Activated gamma-delta T cell treated with Interleukin-2 at 50 U/mL for 16 hours (primary cell): ENCODE data around the gene ARID3B.
A peak's percentile ranks its signal among the peaks of the same experiment; 100 is the strongest.

ENCODE experiments used
- DNase-seq: peaks from one replicate; pipeline ENCODE4 v3.0.0-alpha.2; 2020

ARID3B gene

GRCh38 chr15:74609938-74610301 is 68.9 kb downstream of the ARID3B start:
- DNase-seq, result no peak

DNA sequence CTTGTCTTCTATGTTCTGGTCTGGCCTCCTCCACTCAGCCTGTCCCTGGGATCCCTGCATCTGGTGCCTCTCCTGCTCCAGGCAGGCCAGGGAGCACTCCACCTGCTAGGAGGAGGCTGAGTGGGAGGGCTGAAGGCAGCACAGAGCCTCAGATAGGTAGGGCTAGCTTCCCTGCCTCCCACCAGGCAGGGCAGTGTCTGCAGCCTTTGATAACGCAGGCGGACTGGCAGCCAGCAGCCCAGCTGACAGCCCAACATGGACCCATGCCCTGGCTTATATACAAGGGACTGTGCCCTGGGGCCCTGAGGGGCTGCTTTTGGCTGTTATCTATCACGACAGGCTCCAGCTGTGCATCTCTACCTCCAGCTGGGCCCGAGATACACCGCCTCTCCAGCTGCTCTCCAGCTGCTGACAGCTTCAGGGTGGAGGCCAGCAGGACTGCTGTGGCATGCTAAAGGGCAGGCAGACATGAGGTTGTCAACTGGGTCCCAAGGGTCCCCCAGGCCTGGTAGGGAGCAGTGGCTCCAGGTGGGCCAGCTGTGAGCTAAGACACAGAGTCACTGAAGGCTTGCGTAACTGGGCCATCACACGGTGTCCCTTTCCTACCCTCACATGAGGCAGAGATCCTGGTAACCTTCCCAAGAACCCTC is 69.4 kb downstream of the ARID3B start:
- DNase-seq, result no peak

- DNase-seq, result no peak
These were observed 70.3 kb downstream of the ARID3B start for GRCh38 chr15:74611341-74611740.

DNA sequence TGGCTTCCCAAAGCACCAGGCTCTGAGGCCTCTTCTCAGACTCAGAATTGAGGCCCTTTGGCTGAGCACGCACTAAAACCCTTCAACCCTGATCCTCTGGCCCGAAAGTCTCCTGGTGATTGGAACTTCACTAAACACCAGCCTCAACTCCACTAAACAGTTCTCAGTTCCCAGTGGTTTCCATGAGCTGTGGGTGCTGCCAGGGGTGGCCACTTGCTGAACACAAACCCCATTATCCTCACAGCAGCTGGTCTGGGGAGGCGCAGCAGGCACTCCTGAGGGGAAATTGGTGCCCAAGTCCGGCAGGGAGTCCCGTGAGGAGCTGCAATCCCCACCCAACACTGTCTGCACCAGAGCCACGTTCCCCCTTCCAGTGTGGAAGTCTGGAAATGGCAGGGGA is 70.8 kb downstream of the ARID3B start:
- DNase-seq, result no peak

DNA sequence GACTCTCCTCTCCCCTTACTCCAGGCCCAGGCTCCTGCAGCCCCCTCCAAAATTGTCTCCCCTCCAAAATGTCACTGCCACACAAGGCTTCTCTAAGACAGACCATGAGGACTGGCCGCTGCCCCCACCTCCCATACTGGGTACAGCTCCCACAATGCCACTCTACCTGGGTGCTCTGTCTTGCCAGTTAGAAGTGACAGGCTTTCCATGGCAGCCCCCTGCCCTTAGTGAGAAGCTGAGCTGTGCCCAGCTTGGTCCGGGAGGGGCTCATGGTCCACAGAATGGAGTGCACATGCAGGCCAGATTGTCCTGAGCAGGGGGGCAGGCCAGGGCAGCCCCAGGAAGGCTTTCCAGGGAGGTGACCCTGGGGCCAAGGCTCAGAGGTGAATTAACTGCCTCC is 71.7 kb downstream of the ARID3B start:
- DNase-seq, result no peak

DNA sequence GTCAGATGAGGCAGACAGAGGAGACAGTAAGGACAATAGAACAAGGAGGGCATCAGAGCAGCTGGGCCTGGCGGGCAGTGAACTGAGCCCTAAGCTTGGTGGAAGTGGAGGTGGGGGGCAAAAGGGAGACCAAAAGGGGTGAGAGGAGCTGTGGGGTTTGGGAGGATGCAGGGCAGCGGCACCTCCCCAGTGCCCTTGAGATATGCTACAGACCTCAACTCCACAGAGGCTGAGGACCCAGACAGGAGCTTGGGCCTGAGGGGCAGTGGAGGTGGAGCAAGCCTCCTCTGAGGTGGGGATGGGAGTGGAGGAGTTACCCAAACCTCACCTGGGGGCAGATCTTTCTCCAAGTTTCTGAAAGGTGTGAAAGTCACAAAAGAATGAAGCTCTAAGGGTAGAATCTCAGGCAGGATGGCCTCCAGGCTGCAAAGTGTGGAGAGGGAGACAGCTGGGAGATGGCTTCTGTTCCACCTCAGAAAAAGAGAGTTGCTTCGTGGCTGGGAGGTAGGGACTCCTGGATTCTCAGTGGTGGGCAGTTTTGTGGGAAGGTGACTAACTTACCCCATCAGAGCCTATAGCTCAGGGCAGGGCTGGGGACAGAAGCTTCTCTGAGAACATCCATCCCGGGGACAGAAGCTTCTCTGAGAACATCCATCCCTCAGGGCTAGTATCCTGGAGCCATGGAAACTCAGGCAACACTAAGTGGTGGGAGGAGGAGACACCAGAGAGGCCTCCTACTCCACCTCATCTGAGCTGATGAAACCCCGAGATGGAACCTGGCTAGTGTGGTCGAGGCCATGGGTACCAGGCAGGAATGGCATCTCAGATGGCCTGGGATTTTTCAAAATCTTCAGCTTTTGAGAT is 72.3 kb downstream of the ARID3B start:
- no peak for DNase-seq

DNA sequence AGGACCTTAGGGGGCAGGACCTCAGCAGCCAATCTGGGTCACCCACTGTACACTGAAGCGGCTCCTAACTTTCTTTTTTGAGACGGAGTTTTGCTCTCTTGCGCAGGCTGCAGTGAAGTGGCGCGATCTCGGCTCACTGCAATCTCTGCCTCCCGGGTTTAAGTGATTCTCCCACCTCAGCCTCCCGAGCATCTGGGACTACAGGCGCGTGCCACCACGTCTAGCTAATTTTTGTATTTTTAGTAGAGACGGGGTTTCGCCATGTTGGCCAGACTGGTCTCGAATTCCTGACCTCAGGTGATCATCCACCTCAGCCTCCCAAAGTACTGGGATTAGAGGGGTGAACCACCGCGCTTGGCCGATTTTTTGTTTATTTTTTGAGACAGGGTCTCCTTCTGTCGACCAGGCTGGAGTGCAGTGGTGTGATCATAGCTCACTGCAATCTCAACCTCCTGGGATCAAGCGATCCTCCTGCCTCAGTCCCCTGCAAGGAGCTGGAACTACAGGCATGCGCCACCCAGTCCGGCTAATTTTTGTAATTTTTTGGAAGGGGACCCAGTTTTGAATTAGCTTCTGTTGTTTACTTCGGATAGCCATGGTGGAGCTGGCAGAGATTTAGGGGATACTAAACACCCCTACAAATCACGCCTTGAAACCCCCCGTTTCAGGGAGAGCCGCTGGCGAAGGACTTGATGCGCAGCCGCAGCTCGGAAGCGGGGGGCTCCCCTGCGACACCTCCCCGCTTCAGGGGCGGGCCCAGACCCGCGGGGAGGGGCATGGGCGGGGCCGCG is 73.1 kb downstream of the ARID3B start:
- no peak for DNase-seq

GRCh38 chr15:74614744-74615507 is 73.9 kb downstream of the ARID3B start:
- DNase-seq, result peak; percentile 88

DNA sequence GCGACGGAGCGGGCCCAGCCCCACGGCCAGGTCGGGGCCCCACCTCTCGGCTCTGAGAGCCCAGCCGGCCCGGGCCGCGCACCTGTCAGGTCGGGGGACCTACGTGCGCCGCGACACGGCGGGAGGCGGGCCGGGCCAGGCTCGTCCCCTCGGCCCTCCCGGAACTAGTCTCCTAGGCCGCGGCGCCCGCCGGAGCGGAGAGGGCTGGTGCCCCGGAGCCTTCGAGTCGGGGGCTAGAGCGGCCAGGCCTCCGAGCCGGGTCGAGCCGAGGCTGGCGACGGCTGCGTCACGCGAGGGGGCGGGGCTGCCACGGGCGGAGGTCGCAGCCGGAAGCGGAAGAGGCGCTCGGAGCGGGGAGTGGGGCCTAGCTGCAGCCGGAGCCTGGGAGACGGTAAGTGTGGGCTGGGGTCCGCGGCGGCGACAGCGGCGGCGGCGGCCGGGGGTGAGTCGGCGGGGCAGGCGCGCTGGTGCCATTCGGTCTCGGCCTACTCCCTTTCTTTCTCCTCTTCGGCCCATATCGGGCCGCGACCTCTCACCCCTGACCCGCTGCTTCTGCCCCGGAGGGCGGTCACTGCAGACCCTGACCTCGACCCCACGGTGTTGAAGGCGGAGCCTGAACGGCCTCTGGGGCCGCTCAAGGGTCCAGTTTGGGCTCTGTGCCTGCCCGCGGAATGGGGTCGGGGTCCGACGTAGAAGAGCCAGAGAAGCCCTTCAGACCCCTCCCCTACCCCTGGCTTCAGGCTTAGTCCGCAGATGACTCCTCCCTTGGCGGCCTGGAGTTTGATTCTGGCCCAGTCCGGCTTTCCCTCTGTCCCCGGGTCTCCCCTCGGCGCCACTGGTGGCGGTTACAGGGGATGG is 74.7 kb downstream of the ARID3B start, which contains the start of gene CLK3:
CLK3 (plus strand) TSS at position 329 of the 858 bp plus-strand sequence. CDS start 3,361 bp downstream, outside the sequence.
- peak; percentile 96 for DNase-seq

DNA sequence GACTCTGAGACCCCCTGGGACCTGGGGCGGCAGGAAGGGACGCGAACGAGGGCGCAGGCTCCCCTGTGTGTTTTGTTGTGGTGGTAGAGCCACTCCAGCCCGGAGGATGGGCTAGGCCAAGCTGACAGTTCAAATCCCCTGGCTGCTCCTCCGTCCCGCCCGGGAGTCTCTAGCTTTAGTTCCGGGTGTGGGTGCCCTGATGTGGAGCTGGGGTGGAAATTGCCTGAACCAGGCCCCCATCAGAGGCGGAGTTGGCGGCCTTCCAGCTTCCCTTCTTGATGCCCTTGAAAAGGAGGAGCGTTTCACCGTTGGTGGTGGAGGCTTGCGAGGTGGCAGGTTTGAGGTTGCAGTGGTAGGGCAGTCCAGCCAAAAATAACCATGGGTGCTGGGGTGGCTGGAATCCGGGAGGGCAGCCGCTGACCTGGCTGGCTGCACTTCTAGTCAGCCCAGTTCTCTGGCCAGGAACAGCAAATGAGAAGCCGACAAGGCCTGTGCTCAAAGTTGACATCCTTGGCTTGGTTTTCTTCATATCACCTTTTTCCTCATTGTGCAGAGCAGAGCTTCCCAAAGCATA is 75.4 kb downstream of the ARID3B start:
- peak; percentile 64 for DNase-seq

- DNase-seq, result no peak
These were observed 76.0 kb downstream of the ARID3B start for GRCh38 chr15:74616996-74617395.

- no peak for DNase-seq
These were observed 78.0 kb downstream of the ARID3B start for GRCh38 chr15:74618841-74619596.

DNA sequence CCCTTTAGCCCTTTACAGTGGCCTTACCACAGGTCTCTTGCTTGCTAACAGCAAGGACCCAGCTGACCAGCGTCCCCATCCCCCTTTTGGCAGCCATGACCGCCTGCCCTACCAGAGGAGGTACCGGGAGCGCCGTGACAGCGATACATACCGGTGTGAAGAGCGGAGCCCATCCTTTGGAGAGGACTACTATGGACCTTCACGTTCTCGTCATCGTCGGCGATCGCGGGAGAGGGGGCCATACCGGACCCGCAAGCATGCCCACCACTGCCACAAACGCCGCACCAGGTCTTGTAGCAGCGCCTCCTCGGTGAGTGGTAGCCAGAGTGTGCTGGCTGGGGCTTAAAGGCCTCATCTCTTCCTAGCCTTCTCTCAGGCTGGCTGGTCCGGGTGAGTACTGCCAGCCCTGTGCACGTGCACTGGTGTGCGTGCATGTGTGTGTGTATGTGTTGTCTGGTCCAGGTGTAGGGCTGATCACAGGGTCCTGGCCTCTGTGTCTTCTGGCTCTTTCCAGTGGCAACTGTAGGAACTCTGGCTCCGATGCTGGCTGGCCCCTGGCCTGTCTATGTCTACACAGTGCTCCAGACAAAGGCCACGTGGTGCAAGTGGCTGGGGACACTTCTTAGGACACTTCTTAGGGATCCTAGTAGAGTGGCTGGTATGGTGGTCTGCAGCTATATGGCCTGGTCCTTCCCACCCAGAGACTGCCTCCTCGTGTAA is 79.1 kb downstream of the ARID3B start:
- DNase-seq, result no peak

GRCh38 chr15:74620636-74621545 is 79.9 kb downstream of the ARID3B start:
- DNase-seq, result peak; percentile 66

DNA sequence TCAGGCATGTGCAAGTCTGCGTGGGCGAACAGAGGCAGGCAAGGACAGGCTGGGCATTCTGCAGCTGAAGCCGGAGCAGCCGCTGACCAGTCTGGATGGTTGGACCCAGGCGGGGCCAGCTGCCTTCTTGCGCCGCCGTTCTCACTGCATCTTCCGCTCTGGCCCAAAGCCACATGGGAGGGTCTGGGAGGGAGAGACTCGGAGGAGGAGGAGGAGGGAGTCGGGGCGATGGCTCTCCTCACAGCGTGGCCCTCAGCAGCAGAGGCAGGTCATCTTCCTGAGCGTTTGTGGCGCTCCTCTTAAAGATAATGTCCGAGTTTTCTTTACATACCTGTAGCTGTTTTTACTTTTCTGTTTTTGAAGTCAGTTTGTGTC is 80.5 kb downstream of the ARID3B start:
- no peak for DNase-seq

DNA sequence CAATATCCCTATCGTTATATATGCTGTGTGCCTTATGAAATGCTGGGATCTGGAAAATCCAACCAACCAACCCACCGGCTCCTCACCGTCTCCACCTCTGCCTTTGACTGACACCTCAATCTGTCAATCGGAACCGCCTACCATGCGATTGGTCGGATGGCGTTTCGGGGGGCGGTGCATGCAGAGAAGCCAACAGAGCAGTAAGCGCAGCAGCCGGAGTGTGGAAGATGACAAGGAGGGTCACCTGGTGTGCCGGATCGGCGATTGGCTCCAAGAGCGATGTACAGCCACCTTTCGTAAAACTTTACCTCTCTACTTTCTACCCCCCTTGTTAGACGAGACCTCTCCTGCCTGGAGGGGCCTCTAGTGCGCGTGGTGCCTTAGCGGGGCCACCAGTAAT is 80.9 kb downstream of the ARID3B start:
- no peak for DNase-seq

DNA sequence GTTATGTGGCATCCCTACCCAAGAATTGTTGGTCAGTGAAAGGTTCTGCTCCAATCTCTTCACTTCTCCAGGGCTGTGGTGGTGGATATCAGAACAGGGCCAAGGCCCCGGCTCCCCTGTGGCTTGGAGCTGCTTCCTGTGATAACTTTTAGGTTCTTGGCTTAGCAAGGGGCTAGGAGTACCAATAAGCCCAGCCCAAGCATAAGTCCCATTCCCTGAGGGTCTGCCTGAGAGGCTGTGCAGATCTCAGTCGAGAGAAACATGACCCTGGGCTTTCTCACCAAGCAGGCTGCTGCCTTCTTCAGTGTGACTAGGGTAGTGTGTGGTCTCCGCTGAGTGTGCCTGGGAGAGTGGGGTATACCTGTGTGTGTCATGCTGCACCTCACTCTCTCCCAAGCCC is 81.7 kb downstream of the ARID3B start:
- DNase-seq, result no peak

- DNase-seq, result no peak
These were observed 83.1 kb downstream of the ARID3B start for GRCh38 chr15:74624020-74624602.
